ENCODE data around the gene GATD1. TPM values are rescaled to one million over a fixed set of nuclear protein-coding genes. Genes with fewer than 3 reads are reported as not detected.
A peak's percentile ranks its signal among the peaks of the same experiment; 100 is the strongest.

Gene GATD1
- total and polyA plus RNA-seq, 2 donors (not counting 1 experiment from before 2014, with no cell fraction given) = 62.4 to 70.0 TPM

- 89% methylated on average over 14 of the region's 18 CpGs for WGBS (ENCODE audit: insufficient coverage)
- H3K36me3 ChIP-seq (replicated peaks in 1 of 2; ENCODE audit: control extremely low read depth in 1 of 2, control insufficient read depth in 1 of 2, extremely low read depth in 1 of 2, insufficient read depth in 2 of 2, low read length in 1 of 2) = no peaks in the 10 kb centered on the region
- peaks cover 0 to 47% (median 2%) of the 10 kb centered on the region in 4 experiments for H3K27me3 ChIP-seq (replicated peaks in 1 of 4; ENCODE audit: control extremely low read depth in 1 of 4, control insufficient read depth in 3 of 4, insufficient read depth in 4 of 4, low read length in 3 of 4)
- Mint-ChIP-seq H3K4me1 (peaks cover 28% of the 10 kb centered on the region), H3K27ac (no peak overlapping the region), H3K9me3 (ENCODE audit: insufficient read depth) (no peaks in the 10 kb centered on the region), H3K4me3 (peak overlapping the region; percentile 74), H3K27me3 (peaks cover 4% of the 10 kb centered on the region)
- H3K9me3 ChIP-seq (ENCODE audit: control extremely low read depth in 1 of 3, control insufficient read depth in 2 of 3, insufficient read depth in 1 of 3, low read length in 2 of 3) = no peaks in the 10 kb centered on the region
- no peaks in the 10 kb centered on the region for H3K79me2 ChIP-seq (ENCODE audit: control insufficient read depth, insufficient read depth, low read length)
- no peak overlapping the region for H2AFZ ChIP-seq (ENCODE audit: insufficient read depth, low read depth, low read length, poor library complexity, severe bottlenecking)
- intact Hi-C loops (cut with micrococcal nuclease) = loop anchor here (5.0 to 10.0 kb wide), 3 partner anchors 72 to 188 kb away; partner anchors contain the start of genes HRAS, IRF7, LRRC56 and SLC25A22
- no peak overlapping the region for H3K4me3 ChIP-seq (ENCODE audit: control extremely low read depth in 1 of 5, extremely low read depth in 1 of 5, insufficient read depth in 1 of 5, low read depth in 2 of 5, low read length in 4 of 5)
- H4K20me1 ChIP-seq (ENCODE audit: control insufficient read depth, insufficient read depth, low read length, poor library complexity, severe bottlenecking) = peaks cover 9% of the 10 kb centered on the region
- TF ChIP-seq CTCF (IDR thresholded peaks at IDR 0.05) = no peak
- no peak for TF ChIP-seq EZH2 (IDR thresholded peaks at IDR 0.05; ENCODE audit: borderline replicate concordance, insufficient read depth, low read depth, low read length, poor library complexity, severe bottlenecking)
- ChIA-PET POLR2A (interaction anchor here (8.2 kb wide), 1 partner anchor 30 kb away, joined by 105 read pairs; the partner anchor contains the start of genes DEAF1 and TMEM80), CTCF (interaction anchor here (0.5 to 8.2 kb wide), 10 partner anchors 19 to 205 kb away, joined by 4 to 104 read pairs (median 6); partner anchors contain the start of genes DEAF1, LRRC56 and TMEM80)
- no peak overlapping the region for H3K9ac ChIP-seq (ENCODE audit: low read length)
- no peak overlapping the region for H3K27ac ChIP-seq (ENCODE audit: low read length in 2 of 2)
- H3K4me2 ChIP-seq (replicated peaks; ENCODE audit: low read depth, low read length, poor library complexity, severe bottlenecking) = peak overlapping the region; percentile 94
- H3K4me1 ChIP-seq (ENCODE audit: control insufficient read depth in 2 of 2, insufficient read depth in 2 of 2, low read length in 2 of 2) = peaks cover 34 to 56% of the 10 kb centered on the region in 2 donors
- DNase-seq = no peak
- no peak for ATAC-seq (ENCODE audit: low read depth)
These were observed 52.4 kb downstream of the GATD1 start for GRCh38 chr11:724778-725386.
